ENCODE results near the gene FAM161B. TPM values are rescaled to one million over a fixed set of nuclear protein-coding genes. Genes with fewer than 3 reads are reported as not detected.

FAM161B gene
- total and polyA plus RNA-seq, 2 of the 13 experiments (the other 11 are each of a cell fraction or from before 2014, with no cell fraction given) = 1.6 to 2.0 TPM

DNA sequence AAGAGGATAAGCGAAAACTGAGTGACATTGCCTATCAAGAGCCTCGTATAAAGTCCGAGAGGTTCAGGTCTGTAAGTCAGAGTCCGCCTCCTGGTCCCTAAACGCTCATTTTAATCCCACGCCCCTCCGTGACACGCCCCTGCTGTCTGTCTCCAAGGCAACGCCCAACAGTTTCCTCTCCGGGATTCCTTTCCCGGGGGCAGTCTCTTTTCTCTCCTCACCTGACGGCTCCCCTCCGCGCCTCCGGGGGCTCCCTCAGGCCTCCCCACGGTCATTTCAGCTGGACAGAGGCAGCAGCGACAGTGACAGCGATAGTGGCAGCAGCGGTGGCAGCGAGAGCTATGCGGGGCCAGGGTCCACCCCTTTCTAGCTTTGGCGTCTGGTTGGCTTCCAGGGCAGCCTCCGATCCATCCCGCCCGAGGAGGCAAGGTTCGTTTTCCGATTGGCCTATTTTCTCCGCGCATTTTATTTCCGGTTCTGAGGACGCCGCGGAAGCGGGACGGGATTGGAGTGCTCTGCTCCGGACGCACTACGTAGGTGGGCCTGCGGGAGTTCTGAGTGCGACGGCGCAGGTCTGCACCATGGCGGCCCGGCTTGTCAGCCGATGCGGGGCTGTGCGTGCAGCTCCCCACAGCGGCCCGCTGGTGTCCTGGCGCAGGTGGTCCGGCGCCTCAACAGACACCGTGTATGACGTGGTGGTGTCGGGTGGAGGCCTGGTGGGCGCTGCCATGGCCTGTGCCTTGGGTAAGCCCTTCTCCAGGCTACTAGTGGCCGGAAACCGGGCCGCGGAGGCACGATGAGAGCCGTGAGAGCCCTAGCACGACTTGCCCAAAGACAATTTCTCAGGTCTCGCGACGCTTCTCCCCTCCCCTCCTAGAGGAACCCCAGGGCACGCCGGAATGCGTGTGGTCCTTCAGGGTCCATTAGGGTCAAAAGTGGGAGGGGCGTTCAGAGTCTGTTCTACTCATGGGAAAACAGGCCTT is at the start of gene FAM161B, which contains the start of gene COQ6 (continued):
- no peak for TF ChIP-seq ZNF576 (CRISPR knock-in tag; IDR thresholded peaks at IDR 0.05)
- TF ChIP-seq ZFP41 (CRISPR knock-in tag; IDR thresholded peaks at IDR 0.05; ENCODE audit: borderline replicate concordance) = no peak
- TF ChIP-seq TBX3 (IDR thresholded peaks at IDR 0.05; ENCODE audit: borderline replicate concordance) = no peak
- TF ChIP-seq HOXA5 (CRISPR knock-in tag; IDR thresholded peaks at IDR 0.05) = no peak
- TF ChIP-seq SNAPC5 (CRISPR knock-in tag; IDR thresholded peaks at IDR 0.05; ENCODE audit: borderline replicate concordance) = no peak
- TF ChIP-seq RBFOX2 (IDR thresholded peaks at IDR 0.05; ENCODE audit: low read depth, low read length) = peak; percentile 97
- TF ChIP-seq, protein P1, sequence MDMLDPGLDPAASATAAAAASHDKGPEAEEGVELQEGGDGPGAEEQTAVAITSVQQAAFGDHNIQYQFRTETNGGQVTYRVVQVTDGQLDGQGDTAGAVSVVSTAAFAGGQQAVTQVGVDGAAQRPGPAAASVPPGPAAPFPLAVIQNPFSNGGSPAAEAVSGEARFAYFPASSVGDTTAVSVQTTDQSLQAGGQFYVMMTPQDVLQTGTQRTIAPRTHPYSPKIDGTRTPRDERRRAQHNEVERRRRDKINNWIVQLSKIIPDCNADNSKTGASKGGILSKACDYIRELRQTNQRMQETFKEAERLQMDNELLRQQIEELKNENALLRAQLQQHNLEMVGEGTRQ (IDR thresholded peaks at IDR 0.05; ENCODE audit: low read depth, low read length) = no peak
- TF ChIP-seq, protein P1 (CRISPR knock-in tag; IDR thresholded peaks at IDR 0.05; ENCODE audit: borderline replicate concordance) = no peak
- no peak for TF ChIP-seq JUN (CRISPR knock-in tag; IDR thresholded peaks at IDR 0.05)
- TF ChIP-seq CBX2 (IDR thresholded peaks at IDR 0.05; ENCODE audit: low read depth, low read length) = no peak; the same call in 1 of the 2 replicates
- TF ChIP-seq CBX2 (CRISPR knock-in tag; IDR thresholded peaks at IDR 0.05; ENCODE audit: low read depth) = 0 out of 2 replicates have a peak, but pooled peaks have one; percentile 53
- no peak for TF ChIP-seq ARNT (IDR thresholded peaks at IDR 0.05)
- TF ChIP-seq ZNF335 (CRISPR knock-in tag; IDR thresholded peaks at IDR 0.05) = peak; percentile 61; the same call in 1 of the 2 replicates
- no peak for TF ChIP-seq HDAC6 (IDR thresholded peaks at IDR 0.05; ENCODE audit: low read depth, low read length)
- peak; percentile 95 for TF ChIP-seq FOXC1 (CRISPR knock-in tag; IDR thresholded peaks at IDR 0.05; ENCODE audit: borderline replicate concordance)
- no peak for TF ChIP-seq ZKSCAN5 (CRISPR knock-in tag; IDR thresholded peaks at IDR 0.05)
- TF ChIP-seq U2AF1 (optimal IDR thresholded peaks at IDR 0.05; ENCODE audit: low read depth, low read length) = no peak
- TF ChIP-seq MEIS2 (CRISPR knock-in tag; IDR thresholded peaks at IDR 0.05) = peak; percentile 64; the same call in 1 of the 2 replicates
- no peak for TF ChIP-seq PHB2 (IDR thresholded peaks at IDR 0.05; ENCODE audit: partially characterized antibody)
- TF ChIP-seq ZC3H13 (CRISPR knock-in tag; IDR thresholded peaks at IDR 0.05) = 0 out of 2 replicates have a peak, but pooled peaks have one; percentile 73
- no peak for TF ChIP-seq ZNF644 (CRISPR knock-in tag; IDR thresholded peaks at IDR 0.05; ENCODE audit: low read depth)
- TF ChIP-seq IKZF5 (CRISPR knock-in tag; IDR thresholded peaks at IDR 0.05) = peak; percentile 43; the same call in 1 of the 2 replicates
- TF ChIP-seq FLYWCH1 (CRISPR knock-in tag; IDR thresholded peaks at IDR 0.05) = no peak
- no peak for TF ChIP-seq ZNF781 (CRISPR knock-in tag; IDR thresholded peaks at IDR 0.05; ENCODE audit: borderline replicate concordance, not compliant biosample characterization)
- TF ChIP-seq PAX8 (CRISPR knock-in tag; IDR thresholded peaks at IDR 0.05; ENCODE audit: borderline replicate concordance) = no peak
- peak; percentile 64; the same call in 1 of the 2 replicates for TF ChIP-seq PCBP1 (IDR thresholded peaks at IDR 0.05; ENCODE audit: borderline replicate concordance, low read depth, low read length)
- TF ChIP-seq ZNF207 (IDR thresholded peaks at IDR 0.05; ENCODE audit: borderline replicate concordance) = no peak
- peak; percentile 84 for TF ChIP-seq ELF4 (CRISPR knock-in tag; IDR thresholded peaks at IDR 0.05; ENCODE audit: borderline replicate concordance)

Measured in HepG2 (cell line).